HG03439 (cell line): Measurements from ENCODE around the gene TFAP2A.
A peak's percentile ranks its signal among the peaks of the same experiment; 100 is the strongest.

Source experiments
- ATAC-seq: cut with Tn5 transposase; IDR thresholded peaks from one replicate; pipeline ENCODE4 v1.9.1; 2021; ENCODE audit warnings: mild to moderate bottlenecking, moderate library complexity; ENCODE audit not compliant: unreplicated experiment

TFAP2A gene

GRCh38 chr6:10384091-10384609 lies 30.7 kb downstream of the TFAP2A start:
- ATAC-seq = no peak

DNA sequence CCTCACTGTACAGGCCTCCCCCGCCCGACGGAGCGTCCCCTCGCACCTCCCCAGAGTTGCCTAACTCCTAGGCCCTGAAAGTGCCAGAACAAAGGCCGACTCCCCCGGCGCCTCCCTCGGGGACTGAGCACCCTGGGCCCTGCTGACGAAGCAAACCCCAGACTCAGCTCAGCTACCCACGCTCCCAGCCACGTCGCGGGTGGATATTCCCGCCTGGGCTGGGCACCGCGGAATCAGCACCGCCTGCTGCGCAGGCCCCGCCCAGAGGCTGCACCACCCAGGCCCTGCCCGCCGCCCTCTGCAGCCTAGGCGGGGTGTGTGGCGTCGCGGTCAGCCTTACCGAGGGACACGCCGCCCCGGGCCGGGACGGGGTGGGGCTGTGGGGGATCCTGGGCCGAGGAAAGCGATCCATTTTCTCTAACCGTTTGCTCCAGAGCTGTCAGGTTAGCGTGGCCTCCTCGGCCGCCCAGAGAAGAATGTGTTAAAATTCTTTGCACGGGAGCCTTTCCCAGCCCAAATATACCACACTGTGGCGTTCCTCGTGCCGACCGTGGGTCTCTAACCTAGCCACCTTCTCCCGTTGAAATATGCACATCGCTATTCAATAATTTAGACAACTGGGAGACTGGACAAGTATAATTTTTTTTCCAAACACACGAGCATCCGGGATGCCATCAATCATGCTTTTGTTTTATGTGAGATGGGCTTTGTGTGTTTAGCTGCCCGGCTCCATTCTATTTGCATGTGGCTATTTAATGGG lies 31.4 kb downstream of the TFAP2A start:
- ATAC-seq = no peak

DNA sequence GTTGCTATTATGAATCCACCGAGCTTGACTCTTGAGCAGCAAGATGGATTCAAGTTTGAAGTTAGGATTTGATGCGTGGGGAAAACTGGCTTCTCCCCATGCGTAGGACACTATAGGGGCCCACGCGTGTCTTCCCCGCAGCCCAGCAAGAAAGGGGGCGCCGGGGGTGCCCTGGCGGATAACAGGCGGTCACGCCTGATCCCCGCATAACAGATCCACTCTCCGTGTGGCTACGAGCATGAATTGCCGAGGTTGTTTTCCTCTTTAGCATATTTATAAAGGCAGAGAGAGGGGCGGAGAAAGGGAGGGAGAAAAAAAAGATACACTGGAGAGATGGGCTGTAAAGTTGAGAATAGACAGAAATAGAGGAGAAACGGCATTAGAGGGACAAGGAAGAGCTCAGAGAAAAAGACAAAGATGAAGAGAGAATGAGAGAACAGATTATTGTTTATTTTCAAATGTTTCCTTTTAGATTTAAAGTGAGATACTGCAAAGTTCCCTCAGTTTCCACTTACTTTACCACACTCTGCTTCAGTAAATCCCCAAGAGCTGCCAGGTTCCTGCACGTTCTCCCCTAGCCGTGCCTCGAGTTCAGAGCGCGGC lies 32.0 kb downstream of the TFAP2A start:
- ATAC-seq = no peak

DNA sequence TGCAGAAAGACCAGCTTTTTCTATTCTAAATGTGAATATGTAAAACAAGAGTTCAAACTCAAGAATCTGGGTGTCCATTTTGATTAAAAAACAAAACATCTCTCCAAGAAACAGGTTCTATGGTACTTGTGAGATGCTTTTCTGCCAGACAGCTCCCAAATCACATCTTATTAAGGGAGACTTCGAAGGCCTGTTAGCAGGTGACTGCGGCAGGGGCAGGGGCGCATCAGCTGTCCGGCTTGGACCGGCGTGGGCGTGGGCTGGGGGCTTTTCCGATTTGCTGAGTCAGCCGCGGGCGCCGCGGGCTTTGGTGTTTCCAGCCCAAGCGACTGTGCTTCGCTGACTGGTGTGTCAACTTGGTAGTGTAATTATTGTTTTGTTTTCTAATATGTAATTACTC lies 32.6 kb downstream of the TFAP2A start:
- no peak for ATAC-seq

DNA sequence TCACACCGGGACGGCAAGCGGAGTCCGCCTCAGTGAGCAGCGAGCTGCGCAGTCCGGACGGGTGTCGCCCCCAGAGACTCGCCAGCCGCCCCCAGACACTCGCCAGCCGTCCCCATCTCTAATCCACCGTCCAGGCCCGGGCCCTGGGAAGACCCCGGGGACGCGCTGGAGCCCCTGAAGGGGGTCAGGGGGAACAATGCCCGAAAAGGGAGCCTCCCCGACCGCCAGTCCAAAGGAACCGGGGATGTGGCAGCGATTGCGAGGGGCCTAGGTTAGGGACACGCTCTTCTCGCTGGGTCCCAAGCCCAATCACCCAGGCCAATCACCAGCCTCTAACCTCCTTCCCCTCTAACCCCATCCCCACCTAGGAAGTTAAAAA lies 33.1 kb downstream of the TFAP2A start:
- ATAC-seq = no peak

DNA sequence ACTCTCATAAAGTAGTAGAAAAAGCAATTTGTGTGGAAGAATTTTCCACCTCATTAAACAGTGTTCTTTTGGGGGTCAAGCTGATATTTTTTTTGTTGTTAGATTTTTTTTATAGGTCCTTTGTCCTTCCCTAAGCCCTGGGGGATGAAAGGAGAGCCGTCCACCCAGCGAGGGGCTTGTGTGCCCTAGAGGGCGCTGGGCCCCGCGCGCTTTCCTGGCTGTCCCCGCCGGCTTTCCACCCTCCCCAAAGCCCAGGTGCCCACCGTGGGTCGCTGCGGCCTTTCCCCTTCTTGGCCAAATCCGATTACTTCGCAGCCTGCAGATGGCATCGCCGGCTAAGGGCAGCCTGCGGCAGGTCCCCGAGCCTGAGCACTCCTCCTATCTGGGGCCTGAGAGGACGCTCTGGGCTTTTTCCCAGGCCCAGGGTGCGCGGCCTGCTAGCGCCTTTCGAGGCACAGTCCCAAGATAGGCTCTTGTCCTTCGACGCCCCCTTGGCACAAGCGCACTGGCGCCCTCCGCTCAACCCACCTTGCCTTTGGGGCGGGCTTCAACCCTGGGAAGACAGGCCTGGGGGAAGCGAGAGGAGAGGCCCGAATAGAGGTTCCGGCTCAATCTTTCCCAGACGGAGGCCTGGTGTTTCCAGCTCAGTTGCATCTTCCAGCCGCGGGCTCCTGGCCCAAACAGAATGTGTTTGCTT lies 33.6 kb downstream of the TFAP2A start:
- no peak for ATAC-seq

- no peak for ATAC-seq
Measured at GRCh38 chr6:10375391-10375969, 39.4 kb downstream of the TFAP2A start.

DNA sequence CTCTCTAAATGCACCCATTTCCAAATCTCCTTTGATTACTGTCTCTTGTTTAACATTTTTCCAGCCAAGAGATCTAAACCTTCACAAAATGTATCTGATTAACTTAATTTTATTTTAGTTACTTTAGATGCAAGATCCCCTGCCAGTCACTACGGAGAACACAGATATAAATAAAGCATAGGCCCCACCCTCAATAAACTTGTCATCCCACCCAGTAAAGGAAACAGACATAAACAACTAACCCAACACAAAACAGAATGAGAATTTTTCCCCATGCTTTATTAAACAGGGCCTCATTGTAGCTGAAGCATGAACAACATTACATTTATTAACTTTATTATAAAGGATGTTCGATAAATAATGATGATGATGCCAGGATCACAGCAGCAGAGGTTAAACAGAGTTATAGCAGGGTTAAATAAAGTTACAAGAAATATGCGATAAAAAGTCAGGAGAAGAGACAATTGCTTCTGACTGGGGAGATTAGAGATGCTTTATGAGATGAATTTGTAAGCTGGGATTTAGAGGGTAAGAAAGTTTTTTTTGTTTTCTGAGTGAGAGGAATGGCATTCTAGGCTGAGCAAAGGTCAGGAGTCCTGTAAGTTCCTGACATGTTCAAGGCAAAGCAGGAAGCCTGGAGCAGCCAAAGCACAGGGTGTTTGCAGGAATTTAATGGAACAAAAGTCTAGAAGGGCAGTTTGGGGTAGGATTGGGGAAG lies 41.1 kb downstream of the TFAP2A start:
- no peak for ATAC-seq

DNA sequence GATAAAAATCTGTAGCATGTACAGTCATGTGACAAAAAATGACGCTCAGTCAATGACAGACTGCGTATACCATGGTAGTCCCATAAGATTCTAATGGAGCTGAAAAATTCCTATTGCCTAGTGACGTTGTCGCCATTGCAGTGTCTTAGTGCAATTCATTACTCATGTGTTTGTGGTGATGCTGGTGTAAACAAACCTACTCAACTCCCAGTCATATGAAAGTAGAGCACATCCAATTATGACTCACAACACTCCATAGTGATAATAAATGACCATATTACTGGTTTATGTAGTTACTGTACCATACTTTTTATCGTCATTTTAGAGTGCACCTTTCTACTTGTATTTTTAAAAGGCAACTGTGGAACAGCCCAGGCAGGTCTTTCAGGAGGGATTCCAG lies 45.0 kb downstream of the TFAP2A start:
- ATAC-seq = no peak

- ATAC-seq = no peak
Measured at GRCh38 chr6:10368861-10369260, 46.0 kb downstream of the TFAP2A start.

- ATAC-seq = no peak
Measured at GRCh38 chr6:10363911-10364310, 51.0 kb downstream of the TFAP2A start.

GRCh38 chr6:10362300-10362699 lies 52.6 kb downstream of the TFAP2A start:
- no peak for ATAC-seq

DNA sequence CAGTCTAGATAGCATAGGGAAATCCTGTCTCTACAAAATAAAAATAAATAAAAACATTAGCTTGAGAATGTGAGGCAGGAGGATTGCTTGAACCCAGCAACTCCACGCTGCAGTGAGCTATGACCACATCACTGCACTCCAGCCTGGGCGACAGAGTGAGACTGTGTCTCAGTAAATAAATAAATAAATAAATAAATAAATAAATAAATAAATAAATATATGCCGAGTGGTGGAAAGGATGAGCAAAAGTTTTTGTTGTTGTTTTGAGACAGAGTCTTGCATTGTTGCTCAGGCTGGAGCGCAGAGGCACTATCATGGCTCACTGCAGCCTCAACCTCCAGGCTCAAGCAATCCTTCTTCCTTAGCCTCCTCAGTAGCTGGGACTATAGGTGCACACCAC lies 53.4 kb downstream of the TFAP2A start:
- ATAC-seq = no peak

- ATAC-seq = no peak
Measured at GRCh38 chr6:10359581-10359980, 55.3 kb downstream of the TFAP2A start.

GRCh38 chr6:10355115-10355702 lies 59.7 kb downstream of the TFAP2A start:
- peak; percentile 71 for ATAC-seq

DNA sequence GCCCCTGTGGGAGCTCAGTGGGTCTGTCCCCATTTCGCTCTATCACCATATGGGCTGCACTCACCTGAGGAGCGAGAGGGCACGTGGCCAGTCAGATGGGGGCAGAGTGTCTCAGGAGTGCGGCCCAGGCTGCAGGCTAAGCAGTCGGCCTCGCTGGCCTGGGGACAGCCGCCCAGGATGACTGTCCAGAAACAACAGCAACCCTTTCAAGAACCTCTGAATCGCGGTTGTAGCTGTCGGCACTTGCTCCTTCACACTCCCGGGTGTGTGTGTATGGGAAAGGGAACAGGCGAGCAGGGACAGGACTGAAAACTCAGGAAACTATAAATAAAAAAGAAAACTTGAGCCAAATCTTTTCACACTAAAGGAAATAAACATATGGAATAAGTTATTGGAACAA lies 63.1 kb downstream of the TFAP2A start:
- no peak for ATAC-seq

GRCh38 chr6:10350720-10351119 lies 64.2 kb downstream of the TFAP2A start:
- ATAC-seq = no peak

- ATAC-seq = no peak
Measured at GRCh38 chr6:10347561-10348327, 67.1 kb downstream of the TFAP2A start.
